Endodermal cell (in vitro differentiated cells): Measurements from ENCODE around the gene TMPO. TPM values are rescaled to one million over a fixed set of nuclear protein-coding genes. Genes with fewer than 3 reads are reported as not detected.

Experiments
- DNase-seq: peaks from one replicate; pipeline ENCODE4 v3.0.0-alpha.2; 2017
- H3K27ac ChIP-seq: 2 replicates; pipeline ENCODE4 v1.5.1; 2013; ENCODE audit warnings: mild to moderate bottlenecking, low read depth, low read length, moderate library complexity
- H3K27me3 ChIP-seq: 2 replicates; pipeline ENCODE4 v1.6.1; 2013; ENCODE audit warnings: mild to moderate bottlenecking, low read length, moderate library complexity; ENCODE audit not compliant: insufficient read depth, control insufficient read depth, poor library complexity, severe bottlenecking
- H3K36me3 ChIP-seq: 2 replicates; pipeline ENCODE4 v1.7.0; 2013; ENCODE audit warnings: mild to moderate bottlenecking, low read length, moderate library complexity; ENCODE audit not compliant: control insufficient read depth, insufficient read depth
- H3K4me1 ChIP-seq: one replicate; pipeline ENCODE4 v1.7.0; 2013; ENCODE audit warnings: low read length; ENCODE audit not compliant: control insufficient read depth, insufficient read depth
- H3K4me3 ChIP-seq: 2 replicates; pipeline ENCODE4 v1.5.1; 2013; ENCODE audit warnings: mild to moderate bottlenecking, low read length, moderate library complexity
- H3K9ac ChIP-seq: 2 replicates; pipeline ENCODE4 v1.6.1; 2013; ENCODE audit warnings: mild to moderate bottlenecking, low read length, moderate library complexity; ENCODE audit not compliant: poor library complexity, severe bottlenecking; ENCODE audit errors: extremely low read depth
- H3K9me3 ChIP-seq: 2 replicates; pipeline ENCODE4 v1.6.1; 2013; ENCODE audit warnings: mild to moderate bottlenecking, low read length, moderate library complexity; ENCODE audit not compliant: control insufficient read depth
- H3K27ac Mint-ChIP-seq: 2 replicates; pipeline ENCODE4 v1.8.0; 2020; ENCODE audit warnings: mixed read lengths
- H3K27me3 Mint-ChIP-seq: 2 replicates; pipeline ENCODE4 v1.8.0; 2021; ENCODE audit warnings: mild to moderate bottlenecking, mixed read lengths; ENCODE audit not compliant: insufficient read depth
- H3K36me3 Mint-ChIP-seq: 2 replicates; pipeline ENCODE4 v1.8.0; 2020; ENCODE audit warnings: low read depth, mixed read lengths
- H3K4me1 Mint-ChIP-seq: 2 replicates; pipeline ENCODE4 v1.8.0; 2020; ENCODE audit warnings: mixed read lengths
- H3K4me3 Mint-ChIP-seq: 2 replicates; pipeline ENCODE4 v1.8.0; 2020; ENCODE audit warnings: mild to moderate bottlenecking, moderate library complexity, mixed read lengths
- H3K9me3 Mint-ChIP-seq: 2 replicates; pipeline ENCODE4 v1.8.0; 2020; ENCODE audit warnings: mild to moderate bottlenecking, mixed read lengths
- whole genome bisulfite sequencing, 2 experiments: methylation state at CpG; one replicate each; pipeline versions ENCODE4 v1.1.5 to v1.1.7; 2013; ENCODE audit warnings: missing lambda C conversion rate in 2 of 2, mixed read lengths in 1 of 2; ENCODE audit not compliant: insufficient coverage in 1 of 2, insufficient read length in 1 of 2; 5-methylcytosine and 5-hydroxymethylcytosine counted together
- total RNA-seq, 2 donors: library from RNA; stranded (reverse); fragmentation: NEBNext Ultra II Directional in 1 of 2; extraction: Animal tissue kit (Norgen Biotek cat#: 25700) in 1 of 2; gene quantifications; 2 replicates in 1 of 2; 3 replicates in 1 of 2; pipeline ENCODE4 v1.2.1, GENCODE V29; 2021
- TF ChIP-seq, protein P1 (sequence below): fragments of 200-600 bp; sonication (generic); conservative IDR thresholded peaks from 2 replicates; pipeline ENCODE4 v1.5.0; 2021; ENCODE audit warnings: antibody characterized with exemption, mild to moderate bottlenecking

Gene TMPO
- total RNA-seq, 2 donors from 2014 or later, result 176 to 203 TPM

DNA sequence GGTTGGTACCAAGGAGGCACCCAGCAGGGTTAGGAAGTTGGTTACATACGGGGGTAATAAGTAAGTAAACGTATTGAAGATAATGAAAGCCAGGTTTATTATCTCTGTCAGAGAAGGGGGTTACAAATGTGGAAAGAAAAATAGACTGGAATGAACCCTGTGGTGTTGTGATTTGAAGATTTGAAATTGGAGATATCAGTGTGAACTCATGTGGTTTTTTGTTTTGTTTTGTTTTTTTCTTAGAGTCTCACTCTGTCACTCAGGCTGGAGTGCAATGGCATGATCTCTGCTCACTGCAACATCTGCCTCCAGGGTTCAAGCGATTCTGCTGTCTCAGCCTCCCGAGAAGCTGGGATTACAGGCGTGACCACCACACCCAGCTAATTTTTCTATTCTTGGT lies 64.0 kb downstream of the TMPO start:
- H3K36me3 ChIP-seq, result no peaks in the 10 kb centered on the region
- H3K4me1 ChIP-seq, result no peaks in the 10 kb centered on the region
- peak; percentile 17 for DNase-seq
- no peaks in the 10 kb centered on the region for H3K36me3 Mint-ChIP-seq
- H3K27ac Mint-ChIP-seq, result no peak overlapping the region
- H3K27me3 ChIP-seq, result no peaks in the 10 kb centered on the region
- no peaks in the 10 kb centered on the region for H3K9me3 ChIP-seq
- peaks cover 3% of the 10 kb centered on the region for H3K9me3 Mint-ChIP-seq
- no peak overlapping the region for H3K9ac ChIP-seq
- H3K4me3 ChIP-seq, result no peak overlapping the region
- H3K4me1 Mint-ChIP-seq, result peaks cover 4% of the 10 kb centered on the region
- TF ChIP-seq, protein P1, sequence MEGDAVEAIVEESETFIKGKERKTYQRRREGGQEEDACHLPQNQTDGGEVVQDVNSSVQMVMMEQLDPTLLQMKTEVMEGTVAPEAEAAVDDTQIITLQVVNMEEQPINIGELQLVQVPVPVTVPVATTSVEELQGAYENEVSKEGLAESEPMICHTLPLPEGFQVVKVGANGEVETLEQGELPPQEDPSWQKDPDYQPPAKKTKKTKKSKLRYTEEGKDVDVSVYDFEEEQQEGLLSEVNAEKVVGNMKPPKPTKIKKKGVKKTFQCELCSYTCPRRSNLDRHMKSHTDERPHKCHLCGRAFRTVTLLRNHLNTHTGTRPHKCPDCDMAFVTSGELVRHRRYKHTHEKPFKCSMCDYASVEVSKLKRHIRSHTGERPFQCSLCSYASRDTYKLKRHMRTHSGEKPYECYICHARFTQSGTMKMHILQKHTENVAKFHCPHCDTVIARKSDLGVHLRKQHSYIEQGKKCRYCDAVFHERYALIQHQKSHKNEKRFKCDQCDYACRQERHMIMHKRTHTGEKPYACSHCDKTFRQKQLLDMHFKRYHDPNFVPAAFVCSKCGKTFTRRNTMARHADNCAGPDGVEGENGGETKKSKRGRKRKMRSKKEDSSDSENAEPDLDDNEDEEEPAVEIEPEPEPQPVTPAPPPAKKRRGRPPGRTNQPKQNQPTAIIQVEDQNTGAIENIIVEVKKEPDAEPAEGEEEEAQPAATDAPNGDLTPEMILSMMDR, result no peak
- WGBS, 2 experiments, result 84 to 92% methylated on average over 4 to 5 of the region's 5 CpGs
- no peak overlapping the region for H3K27ac ChIP-seq
- H3K4me3 Mint-ChIP-seq, result no peak overlapping the region
- no peaks in the 10 kb centered on the region for H3K27me3 Mint-ChIP-seq

- 88 to 94% methylated on average over 3 of the region's 3 CpGs for WGBS, 2 experiments
- H3K27ac ChIP-seq, result no peak overlapping the region
- no peaks in the 10 kb centered on the region for H3K9me3 ChIP-seq
- no peak overlapping the region for H3K9ac ChIP-seq
- no peak overlapping the region for H3K4me3 ChIP-seq
- no peaks in the 10 kb centered on the region for H3K27me3 ChIP-seq
- H3K36me3 ChIP-seq, result no peaks in the 10 kb centered on the region
- H3K9me3 Mint-ChIP-seq, result peaks cover 3% of the 10 kb centered on the region
- no peaks in the 10 kb centered on the region for H3K27me3 Mint-ChIP-seq
- TF ChIP-seq, protein P1, result no peak
- H3K4me1 Mint-ChIP-seq, result peaks cover 3% of the 10 kb centered on the region
- H3K27ac Mint-ChIP-seq, result no peak overlapping the region
- no peaks in the 10 kb centered on the region for H3K36me3 Mint-ChIP-seq
- H3K4me1 ChIP-seq, result no peaks in the 10 kb centered on the region
- no peak overlapping the region for H3K4me3 Mint-ChIP-seq
- DNase-seq, result no peak
Measured at GRCh38 chr12:98579835-98580234, 64.4 kb downstream of the TMPO start.

DNA sequence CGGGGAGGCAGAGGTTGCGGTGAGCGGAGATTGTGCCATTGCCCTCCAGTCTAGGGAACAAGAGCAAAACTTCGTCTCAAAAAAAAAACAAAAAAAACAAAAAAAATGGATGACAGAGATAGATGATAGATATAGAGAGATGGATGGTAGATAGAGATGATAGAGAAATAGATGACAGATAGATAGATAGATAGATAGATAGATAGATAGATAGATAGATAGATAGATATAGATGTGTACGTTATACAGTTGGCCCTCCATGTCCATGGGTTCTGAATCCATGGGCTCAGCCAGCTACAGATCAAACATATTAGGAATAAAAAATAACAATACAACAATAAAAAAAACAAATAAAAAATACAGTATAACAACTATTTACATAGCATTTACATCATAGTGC lies 65.3 kb downstream of the TMPO start:
- Histone ChIP-seq H3K27me3 (no peaks in the 10 kb centered on the region), H3K4me1 (no peaks in the 10 kb centered on the region), H3K9ac (no peak overlapping the region), H3K27ac (no peak overlapping the region), H3K4me3 (no peak overlapping the region), H3K36me3 (no peaks in the 10 kb centered on the region), H3K9me3 (no peaks in the 10 kb centered on the region)
- H3K27ac Mint-ChIP-seq, result no peak overlapping the region
- H3K36me3 Mint-ChIP-seq, result no peaks in the 10 kb centered on the region
- 99 to 100% methylated on average over 2 to 4 of the region's 5 CpGs for WGBS, 2 experiments
- peak; percentile 11 for DNase-seq
- peaks cover 3% of the 10 kb centered on the region for H3K4me1 Mint-ChIP-seq
- peaks cover 3% of the 10 kb centered on the region for H3K9me3 Mint-ChIP-seq
- TF ChIP-seq, protein P1, result no peak
- no peak overlapping the region for H3K4me3 Mint-ChIP-seq
- no peaks in the 10 kb centered on the region for H3K27me3 Mint-ChIP-seq
